ENCODE data around the gene EFNA3.

EFNA3 gene

GRCh38 chr1:155070158-155070621, 8.4 kb upstream of the EFNA3 start:
- DNase-seq, result peak; percentile 72

DNA sequence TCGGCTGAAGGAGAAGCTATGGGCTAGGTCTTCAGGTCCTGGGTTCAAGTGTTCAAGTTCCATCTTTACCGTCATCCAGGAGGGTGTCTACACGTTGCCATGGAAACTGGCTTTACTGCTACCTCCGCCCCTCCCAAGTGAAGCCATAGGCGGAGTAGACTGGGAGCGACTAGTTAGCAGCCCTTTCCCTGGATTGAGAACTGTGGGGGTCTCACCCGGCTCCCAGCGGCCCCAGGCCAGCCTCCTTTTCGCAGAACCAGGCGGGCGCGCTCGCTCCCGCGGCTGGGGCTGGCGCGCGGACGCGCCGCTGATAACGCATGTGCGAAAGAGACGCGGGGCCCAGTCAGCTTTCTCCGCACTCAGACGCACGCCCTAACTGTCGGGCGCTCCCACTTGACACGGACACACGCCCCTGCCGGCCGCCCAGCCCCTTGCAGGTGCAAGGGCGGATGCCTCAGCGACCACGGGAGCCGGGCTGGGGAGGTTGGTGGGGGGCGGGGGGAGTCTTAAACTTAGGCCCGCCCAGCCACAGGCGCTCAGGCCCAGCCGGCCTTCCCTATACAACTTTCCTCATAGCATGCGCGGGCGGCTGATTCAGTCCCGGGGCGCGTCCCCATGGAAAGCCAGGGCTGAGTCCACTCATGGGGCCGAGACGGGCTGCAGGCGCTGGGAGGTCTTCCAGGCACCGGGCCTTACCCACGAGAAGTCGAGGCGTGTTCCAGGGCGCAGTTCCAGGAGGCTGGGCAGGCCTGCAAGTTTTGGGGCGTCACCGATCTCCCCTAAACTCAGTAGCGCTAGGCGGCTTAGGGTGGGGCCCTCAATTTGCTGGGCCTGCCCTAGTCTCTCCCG, 7.7 kb upstream of the EFNA3 start:
- DNase-seq, result peak; percentile 78

DNA sequence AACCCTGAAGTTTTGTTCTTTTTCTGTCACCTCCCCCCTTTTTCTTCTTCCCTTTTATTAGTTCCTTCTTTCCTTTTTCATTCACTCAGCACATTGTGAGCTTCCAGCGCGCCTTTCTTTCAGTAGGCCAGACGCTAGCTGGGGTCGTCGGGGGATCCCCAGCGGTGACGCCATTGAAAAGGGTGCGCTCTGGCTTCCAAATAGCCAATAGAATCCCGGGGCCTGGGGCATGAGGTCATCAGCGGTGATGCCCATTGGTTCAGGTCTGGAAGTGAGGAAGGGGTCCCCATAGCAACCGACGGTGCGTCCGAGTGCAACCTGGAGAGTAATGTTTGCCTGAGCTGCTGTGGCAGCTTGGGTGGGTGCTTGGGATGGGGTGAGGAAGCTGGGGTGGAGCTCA, 6.9 kb upstream of the EFNA3 start:
- peak; percentile 23 for DNase-seq

GRCh38 chr1:155072531-155073289, 5.9 kb upstream of the EFNA3 start:
- no peak for DNase-seq

DNA sequence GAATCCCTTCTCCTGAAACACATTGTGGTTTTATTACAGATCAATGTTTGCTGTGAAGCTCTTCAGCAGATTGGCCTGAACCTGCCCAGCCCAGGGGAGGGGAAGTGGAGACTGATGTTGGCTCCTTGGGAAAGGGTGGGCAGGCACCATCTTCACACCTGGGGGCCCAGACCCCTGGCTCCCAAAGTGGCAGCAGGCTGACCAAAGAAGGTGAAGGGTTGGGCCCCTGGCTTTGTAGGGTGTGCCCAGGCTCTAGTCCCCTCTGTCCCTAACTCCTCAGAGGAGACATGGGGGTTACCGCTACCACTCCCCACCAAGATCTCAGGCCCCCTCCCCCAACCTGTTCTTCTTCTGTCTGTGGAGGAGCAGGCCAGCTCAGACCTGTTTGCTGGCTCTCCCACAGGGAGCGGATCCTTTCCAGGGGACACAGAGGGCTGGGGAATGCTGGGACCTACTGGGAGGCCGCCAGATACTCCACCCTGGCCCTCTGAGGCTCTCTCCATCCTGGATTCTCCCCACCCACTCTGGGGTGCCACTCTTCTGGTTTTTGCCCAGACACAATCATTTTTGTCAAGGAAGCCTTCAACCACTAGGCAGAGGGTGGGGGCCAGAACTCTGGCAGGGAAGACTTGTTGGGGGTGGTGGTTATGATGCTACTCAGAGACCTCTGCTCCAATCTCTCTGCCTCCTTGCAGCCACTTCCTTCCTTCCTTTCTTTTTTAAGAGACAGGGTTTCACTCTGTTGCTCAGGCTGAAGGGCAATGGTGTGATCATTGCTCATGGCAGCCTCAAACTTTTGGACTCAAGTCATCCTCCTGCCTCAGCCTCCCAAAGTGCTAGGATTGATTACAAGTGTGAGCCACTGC, 5.0 kb upstream of the EFNA3 start:
- no peak for DNase-seq

GRCh38 chr1:155075535-155075934, 3.1 kb upstream of the EFNA3 start:
- peak; percentile 50 for DNase-seq

DNA sequence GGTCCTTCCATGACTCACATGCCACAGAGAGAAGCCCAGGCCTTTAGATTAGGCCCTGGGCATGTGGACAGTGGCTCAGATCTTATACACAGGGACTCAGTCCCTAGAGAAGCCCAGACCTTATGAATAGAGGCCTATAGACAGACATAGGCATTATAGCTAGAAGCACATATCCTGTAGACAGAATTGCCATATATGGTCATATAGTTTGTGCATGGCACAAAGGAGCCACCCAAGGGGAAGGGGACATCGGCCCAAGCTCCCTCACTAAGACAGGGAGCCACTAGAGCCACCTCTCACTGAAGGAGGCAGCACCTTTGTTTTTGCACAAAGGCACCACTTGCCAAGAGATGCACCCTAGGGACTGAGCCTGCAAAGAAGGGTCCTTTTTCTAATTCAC, 2.3 kb upstream of the EFNA3 start:
- no peak for DNase-seq

DNA sequence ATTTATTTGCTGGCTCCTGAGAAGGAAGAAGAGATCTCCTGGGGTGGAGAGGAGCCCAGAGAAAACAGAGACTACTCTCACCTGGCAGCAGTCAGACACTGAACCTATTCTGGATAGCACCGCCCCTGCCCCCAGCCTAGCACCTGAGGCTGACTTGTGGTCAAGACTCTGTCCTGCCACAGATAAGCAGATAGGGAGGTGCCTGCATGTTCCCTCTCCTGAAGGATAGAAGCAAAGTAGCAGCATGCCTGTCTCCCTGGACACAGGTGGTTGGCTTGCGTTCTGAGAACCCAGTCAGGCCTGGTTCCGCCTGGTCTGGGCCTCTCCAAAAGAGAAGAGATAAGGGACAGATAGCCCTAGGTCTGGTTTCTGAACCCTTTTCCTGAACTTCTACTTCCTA, 1.3 kb upstream of the EFNA3 start:
- DNase-seq, result no peak

DNA sequence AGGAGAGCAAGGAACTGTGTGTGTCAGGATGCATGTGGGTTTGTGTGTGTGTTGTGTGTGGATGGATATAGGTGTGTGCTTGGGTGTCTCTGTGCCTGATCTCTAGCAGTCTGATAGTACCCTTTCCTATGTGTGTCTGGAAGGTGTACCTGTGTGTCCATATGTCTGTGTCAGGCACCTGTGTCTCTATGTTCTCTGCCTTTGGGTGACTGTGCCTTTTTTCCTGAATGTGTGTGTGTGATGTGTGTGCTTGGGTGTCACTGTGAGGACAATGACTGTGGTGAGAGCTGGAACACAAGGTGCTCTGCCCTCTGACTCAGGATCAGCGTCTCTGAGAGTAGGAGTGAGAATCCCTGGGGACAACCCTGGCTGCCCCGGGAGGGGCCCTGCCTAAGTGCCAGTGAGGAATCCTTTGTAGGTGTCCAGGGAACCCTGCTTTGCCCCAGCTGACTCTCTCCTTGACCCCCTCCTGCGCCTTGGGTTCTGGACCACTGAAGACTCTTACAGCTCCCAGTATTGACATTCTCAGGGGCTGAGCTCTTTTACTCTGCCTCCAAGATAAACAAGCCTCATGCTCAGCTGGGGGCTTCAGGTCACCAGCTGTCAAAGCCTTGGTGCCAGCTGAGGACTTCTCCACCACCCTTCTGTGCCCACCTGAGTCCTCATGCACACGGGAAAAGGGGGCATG, 735 bp upstream of the EFNA3 start:
- no peak for DNase-seq

GRCh38 chr1:155079210-155079486, 511 bp downstream of the EFNA3 start:
- no peak for DNase-seq

DNA sequence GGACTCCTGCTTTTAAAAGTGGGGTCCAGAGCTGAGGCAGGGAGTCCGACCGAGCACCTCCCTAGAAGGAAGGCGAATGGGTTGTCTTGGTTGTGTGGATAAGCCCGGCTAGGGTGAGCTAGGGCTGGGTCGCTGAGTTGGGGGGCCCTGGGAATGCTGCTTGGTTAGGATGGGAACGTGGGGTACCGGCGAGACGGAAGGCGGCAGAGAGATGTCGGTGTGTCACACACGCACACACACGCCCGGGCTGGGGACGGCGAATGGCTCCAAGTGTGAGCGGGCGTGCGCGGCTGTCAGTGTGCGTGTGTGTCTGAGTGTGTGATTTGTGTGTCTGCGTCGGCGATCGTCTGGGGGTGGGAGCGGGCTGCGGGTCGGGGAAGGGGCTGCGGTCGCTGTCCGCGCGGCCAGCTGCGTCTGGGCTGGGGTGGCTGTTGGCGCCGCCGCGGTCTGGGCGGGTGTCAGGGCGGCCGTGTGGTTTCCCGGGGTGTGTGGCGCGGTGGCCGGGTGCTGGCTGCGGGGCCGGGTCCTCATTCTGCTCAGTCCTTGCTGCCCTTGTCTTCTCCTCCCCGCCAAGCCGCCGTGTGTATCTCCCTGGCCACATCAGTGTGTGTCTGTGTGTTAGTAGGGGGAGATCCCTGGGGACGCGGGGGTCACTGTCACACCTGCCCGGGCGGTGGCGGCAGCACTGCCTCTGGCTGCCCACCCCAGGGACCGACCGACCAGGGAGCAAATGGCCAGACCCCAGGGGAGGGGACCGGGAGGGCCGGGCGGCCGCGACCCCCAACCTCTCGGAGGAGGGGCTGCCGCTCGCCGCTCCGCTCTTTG, 1.1 kb downstream of the EFNA3 start:
- DNase-seq, result peak; percentile 45

DNA sequence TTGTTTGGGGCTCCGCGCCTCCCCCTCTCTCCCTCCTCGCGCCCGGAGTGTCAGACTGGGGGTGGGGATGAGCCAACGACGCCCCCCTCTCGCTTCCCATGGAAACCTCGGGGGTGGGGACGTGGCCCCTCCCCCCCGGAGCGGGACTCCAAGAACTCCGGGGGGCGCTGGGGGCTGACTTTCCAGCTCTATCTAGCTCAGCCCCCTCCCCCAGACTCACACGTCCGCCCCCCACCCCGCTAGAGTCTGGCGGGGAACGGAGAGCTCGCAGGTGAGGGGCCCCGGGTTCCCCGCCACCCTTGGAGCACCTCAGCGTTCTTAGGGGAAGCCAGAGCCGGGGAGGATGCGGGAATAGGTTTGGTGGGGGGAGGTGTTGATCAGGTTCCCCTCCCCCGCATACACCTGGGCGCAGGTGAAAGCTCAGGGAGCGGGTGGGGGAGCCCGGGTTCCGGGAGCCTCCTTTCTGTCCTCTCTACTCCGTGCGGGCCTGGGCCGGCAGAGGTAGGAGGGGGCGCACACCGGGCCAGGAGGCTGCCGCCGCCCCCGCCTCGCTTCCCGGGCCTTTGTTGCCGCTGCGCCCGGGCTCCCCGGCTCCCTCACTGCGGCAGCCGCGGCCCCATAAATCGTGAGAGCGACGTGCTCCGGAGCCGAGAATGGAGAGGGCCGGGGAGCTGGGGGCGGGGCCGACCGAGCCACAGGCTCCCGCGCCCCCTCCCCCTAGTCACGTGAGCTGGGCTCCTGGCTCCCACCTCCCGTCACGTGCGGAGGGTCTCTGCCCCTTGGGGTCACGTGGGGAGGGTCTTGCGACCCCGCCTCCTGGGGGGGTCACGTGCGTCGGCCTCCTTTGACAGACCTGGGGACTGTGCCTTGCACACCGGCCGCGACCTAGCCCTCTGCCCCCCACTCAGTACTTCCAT, 1.9 kb downstream of the EFNA3 start:
- DNase-seq, result peak; percentile 84

DNA sequence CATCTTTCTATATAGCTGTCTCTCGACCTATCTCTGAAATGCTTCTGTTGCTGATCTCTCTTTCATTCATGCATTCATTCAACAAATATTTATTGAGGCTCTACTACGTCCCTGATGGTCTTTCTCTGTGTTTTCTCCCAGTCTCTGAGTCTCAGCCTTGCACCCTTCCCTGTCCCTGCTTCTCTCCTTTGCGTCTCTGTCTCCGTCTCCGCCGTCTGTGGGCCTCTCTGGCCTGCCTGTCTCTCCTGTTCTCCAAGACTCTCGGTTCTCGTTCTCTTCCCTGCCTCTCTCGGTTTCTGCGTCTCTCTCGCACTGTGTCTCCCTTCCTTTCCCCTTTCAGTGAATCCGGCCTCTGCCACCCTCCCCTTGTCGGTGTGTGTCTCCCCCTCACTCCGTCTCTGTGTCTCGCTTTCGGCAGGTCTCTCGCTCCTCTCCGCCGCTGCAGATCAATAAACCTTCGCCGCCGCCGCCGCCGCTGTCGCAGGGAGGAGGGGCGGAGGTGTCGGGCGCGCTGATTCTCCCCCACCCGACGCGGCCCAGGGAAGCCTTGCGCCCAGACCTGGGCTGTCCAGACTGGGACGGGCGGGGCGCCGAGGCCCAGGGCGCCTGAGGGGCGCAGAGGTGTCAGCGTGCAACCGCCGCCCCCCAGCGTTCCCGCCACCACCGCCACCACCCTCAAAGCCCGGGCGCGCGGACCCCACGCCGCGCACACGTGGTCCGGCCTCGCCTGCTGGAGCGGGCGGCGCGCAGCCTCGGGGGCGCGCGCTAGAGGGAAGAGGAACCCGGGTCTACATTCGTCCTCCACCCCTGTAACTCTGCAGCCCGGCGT, 3.0 kb downstream of the EFNA3 start:
- no peak for DNase-seq

GRCh38 chr1:155082301-155083051, 3.8 kb downstream of the EFNA3 start:
- DNase-seq, result no peak

DNA sequence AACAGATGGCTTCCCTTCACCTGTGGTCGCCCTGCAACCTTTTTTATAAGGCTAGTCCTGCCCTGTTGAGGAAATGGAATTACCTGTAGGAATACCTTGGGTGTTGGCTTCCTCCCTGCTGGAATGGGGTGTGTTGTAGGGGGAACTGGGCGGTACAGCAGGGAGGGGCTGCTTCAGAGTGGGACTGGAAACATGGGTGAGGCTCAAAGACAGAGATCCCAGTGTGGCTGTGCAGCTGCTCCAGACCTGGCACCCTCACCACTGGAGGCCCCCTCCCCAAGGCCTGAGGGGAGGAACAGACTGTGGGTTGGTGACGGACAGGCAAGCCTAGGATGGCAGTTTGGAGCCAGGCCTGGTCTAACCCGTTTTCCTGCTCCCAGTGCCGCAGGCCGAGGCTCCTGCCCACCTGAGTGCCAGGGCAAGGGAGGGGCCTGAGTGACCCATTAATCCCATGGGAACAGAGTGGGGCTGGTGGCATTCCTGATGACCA, 4.5 kb downstream of the EFNA3 start:
- DNase-seq, result no peak

GRCh38 chr1:155083865-155084721, 5.5 kb downstream of the EFNA3 start:
- DNase-seq, result peak; percentile 26

DNA sequence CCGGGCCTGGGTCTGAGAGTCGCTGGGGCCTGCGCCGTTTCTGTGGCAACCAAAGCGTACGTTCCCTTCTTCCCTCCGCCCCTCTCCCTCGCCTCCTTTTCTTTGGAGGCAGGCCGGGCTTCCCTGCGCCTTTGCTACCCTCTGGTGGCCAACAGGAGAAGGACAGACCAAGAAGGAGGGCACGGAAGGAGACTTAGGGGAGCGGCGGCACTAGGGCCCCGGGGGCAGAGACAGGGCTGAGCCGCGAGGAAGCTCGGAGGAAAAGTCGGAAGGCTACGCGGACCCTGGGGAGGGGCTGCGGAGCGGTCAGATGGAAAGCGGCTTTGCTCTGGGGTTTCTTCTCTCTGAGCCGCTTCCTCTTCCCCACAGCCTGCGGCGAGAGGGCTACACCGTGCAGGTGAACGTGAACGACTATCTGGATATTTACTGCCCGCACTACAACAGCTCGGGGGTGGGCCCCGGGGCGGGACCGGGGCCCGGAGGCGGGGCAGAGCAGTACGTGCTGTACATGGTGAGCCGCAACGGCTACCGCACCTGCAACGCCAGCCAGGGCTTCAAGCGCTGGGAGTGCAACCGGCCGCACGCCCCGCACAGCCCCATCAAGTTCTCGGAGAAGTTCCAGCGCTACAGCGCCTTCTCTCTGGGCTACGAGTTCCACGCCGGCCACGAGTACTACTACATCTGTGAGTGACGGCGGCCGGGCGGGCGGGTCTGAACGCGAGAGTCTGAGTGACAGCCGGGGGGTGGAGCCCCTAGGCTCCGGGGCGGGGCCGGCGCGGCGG, 6.3 kb downstream of the EFNA3 start:
- DNase-seq, result peak; percentile 93
